Mesenchymal stem cell (in vitro differentiated cells and primary cell): ENCODE data around the gene ASPA.

ENCODE experiments used
- DNase-seq: peaks from one replicate; pipeline ENCODE4 v3.0.0-alpha.2; 2013
- H2AFZ ChIP-seq: one replicate; pipeline ENCODE4 v1.6.1; 2013; ENCODE audit warnings: low read depth, mild to moderate bottlenecking, control low read depth, inconsistent platforms, low read length, moderate library complexity
- H2AK5ac ChIP-seq: 2 replicates; pipeline ENCODE4 v1.6.1; 2013; ENCODE audit warnings: low read length, moderate library complexity, mild to moderate bottlenecking, inconsistent platforms; ENCODE audit not compliant: severe bottlenecking
- H2BK120ac ChIP-seq: one replicate; pipeline ENCODE4 v1.6.1; 2013; ENCODE audit warnings: low read depth, mild to moderate bottlenecking, inconsistent platforms, low read length, moderate library complexity
- H2BK12ac ChIP-seq, 2 experiments: one replicate each; pipeline ENCODE4 v1.6.1; 2013; ENCODE audit warnings: inconsistent platforms in 2 of 2, low read length in 2 of 2, mild to moderate bottlenecking in 2 of 2, moderate library complexity in 2 of 2, control low read depth in 1 of 2
- H2BK15ac ChIP-seq: one replicate; pipeline ENCODE4 v1.6.1; 2013; ENCODE audit warnings: mild to moderate bottlenecking, low read depth, inconsistent platforms; ENCODE audit not compliant: poor library complexity, severe bottlenecking
- H2BK5ac ChIP-seq: 2 replicates; pipeline ENCODE4 v1.6.1; 2013; ENCODE audit warnings: low read depth, mild to moderate bottlenecking, low read length, control low read depth, inconsistent platforms; ENCODE audit not compliant: poor library complexity, severe bottlenecking
- H3K14ac ChIP-seq, 2 experiments: one replicate each; pipeline ENCODE4 v1.6.1; 2013; ENCODE audit warnings: inconsistent platforms in 2 of 2, low read length in 2 of 2, control low read depth in 1 of 2, mild to moderate bottlenecking in 1 of 2, moderate library complexity in 1 of 2
- H3K18ac ChIP-seq, 2 experiments: one replicate each; pipeline ENCODE4 v1.6.1; 2013; ENCODE audit warnings: inconsistent platforms in 2 of 2, low read length in 2 of 2, control low read depth in 1 of 2, low read depth in 1 of 2, mild to moderate bottlenecking in 1 of 2
- H3K23ac ChIP-seq, 2 experiments: one replicate each; pipeline ENCODE4 v1.6.1; 2013; ENCODE audit warnings: inconsistent platforms in 2 of 2, low read length in 2 of 2, mild to moderate bottlenecking in 2 of 2, moderate library complexity in 2 of 2, control low read depth in 1 of 2
- H3K27ac ChIP-seq: 2 replicates; pipeline ENCODE4 v1.5.1; 2013; ENCODE audit warnings: mild to moderate bottlenecking, moderate library complexity, low read length, control low read depth, inconsistent platforms; ENCODE audit not compliant: poor library complexity, severe bottlenecking
- H3K27me3 ChIP-seq, 2 experiments: 2 replicates each; pipeline versions ENCODE4 v1.6.1 to v1.7.0; 2013; ENCODE audit warnings: low read length in 2 of 2, mild to moderate bottlenecking in 2 of 2, moderate library complexity in 2 of 2, control low read depth in 1 of 2, inconsistent platforms in 1 of 2; ENCODE audit not compliant: control insufficient read depth in 1 of 2, insufficient read depth in 1 of 2
- H3K36me3 ChIP-seq, 2 experiments: 2 replicates each; pipeline versions ENCODE4 v1.6.1 to v1.7.0; 2013; ENCODE audit warnings: low read length in 2 of 2, control low read depth in 1 of 2, inconsistent platforms in 1 of 2, low read depth in 1 of 2, mild to moderate bottlenecking in 1 of 2; ENCODE audit not compliant: insufficient read depth in 2 of 2, control insufficient read depth in 1 of 2
- H3K4ac ChIP-seq, 2 experiments: one replicate each; pipeline ENCODE4 v1.6.1; 2013; ENCODE audit warnings: inconsistent platforms in 2 of 2, low read length in 2 of 2, mild to moderate bottlenecking in 2 of 2, moderate library complexity in 2 of 2, control low read depth in 1 of 2, low read depth in 1 of 2
- H3K4me1 ChIP-seq: 2 replicates; pipeline ENCODE4 v1.6.1; 2013; ENCODE audit warnings: low read depth, low read length, control low read depth; ENCODE audit not compliant: control insufficient read depth, insufficient read depth
- H3K4me2 ChIP-seq: 2 replicates; pipeline ENCODE4 v1.6.1; 2013; ENCODE audit warnings: low read length, mild to moderate bottlenecking, inconsistent platforms; ENCODE audit not compliant: poor library complexity, severe bottlenecking
- H3K4me3 ChIP-seq, 2 experiments: 2 replicates each; pipeline versions ENCODE4 v1.5.1 to v1.7.0; 2013; ENCODE audit warnings: low read length in 2 of 2, mild to moderate bottlenecking in 2 of 2, control low read depth in 1 of 2, low read depth in 1 of 2; ENCODE audit not compliant: insufficient read depth in 1 of 2
- H3K79me1 ChIP-seq: replicated peaks from 2 replicates; pipeline ENCODE4 v1.6.1; 2013; ENCODE audit warnings: mild to moderate bottlenecking, control low read depth, low read length, inconsistent platforms; ENCODE audit not compliant: poor library complexity, severe bottlenecking
- H3K9ac ChIP-seq: 2 replicates; pipeline ENCODE4 v1.7.0; 2013; ENCODE audit warnings: mild to moderate bottlenecking, low read length, moderate library complexity
- H3K9me3 ChIP-seq: 2 replicates; pipeline ENCODE4 v1.7.0; 2013; ENCODE audit warnings: mild to moderate bottlenecking, low read length; ENCODE audit not compliant: control insufficient read depth
- H4K8ac ChIP-seq: one replicate; pipeline ENCODE4 v1.6.1; 2013; ENCODE audit warnings: inconsistent platforms, mild to moderate bottlenecking, low read length, moderate library complexity
- H4K91ac ChIP-seq: one replicate; pipeline ENCODE4 v1.6.1; 2013; ENCODE audit warnings: mild to moderate bottlenecking, low read length, inconsistent platforms
- WGBS: methylation state at CpG from one replicate; pipeline ENCODE4 v1.1.7; 2013; ENCODE audit warnings: mixed read lengths; 5-methylcytosine and 5-hydroxymethylcytosine counted together

The ASPA gene

GRCh38 chr17:3542410-3543088, 66.8 kb downstream of the ASPA start:
- Histone ChIP-seq H2BK120ac (no peak overlapping the region), H2AFZ (no peak overlapping the region), H3K27me3 (peaks cover 0 to 16% of the 10 kb centered on the region in 2 experiments), H2BK5ac (no peak overlapping the region), H3K4me1 (no peaks in the 10 kb centered on the region), H3K23ac (no peak overlapping the region), H3K4ac (no peak overlapping the region), H3K4me3 (no peak overlapping the region), H3K79me1 (no peaks in the 10 kb centered on the region), H3K18ac (no peak overlapping the region), H2AK5ac (no peak overlapping the region), H3K27ac (no peak overlapping the region), H3K9me3 (no peaks in the 10 kb centered on the region), H4K8ac (no peak overlapping the region), H3K36me3 (no peaks in the 10 kb centered on the region), H3K14ac (no peak overlapping the region), H2BK15ac (no peak overlapping the region), H3K9ac (no peak overlapping the region), H4K91ac (no peak overlapping the region), H2BK12ac (no peak overlapping the region), H3K4me2 (no peak overlapping the region)
- 82% methylated on average over 16 of the region's 16 CpGs for WGBS
- DNase-seq, result no peak

DNA sequence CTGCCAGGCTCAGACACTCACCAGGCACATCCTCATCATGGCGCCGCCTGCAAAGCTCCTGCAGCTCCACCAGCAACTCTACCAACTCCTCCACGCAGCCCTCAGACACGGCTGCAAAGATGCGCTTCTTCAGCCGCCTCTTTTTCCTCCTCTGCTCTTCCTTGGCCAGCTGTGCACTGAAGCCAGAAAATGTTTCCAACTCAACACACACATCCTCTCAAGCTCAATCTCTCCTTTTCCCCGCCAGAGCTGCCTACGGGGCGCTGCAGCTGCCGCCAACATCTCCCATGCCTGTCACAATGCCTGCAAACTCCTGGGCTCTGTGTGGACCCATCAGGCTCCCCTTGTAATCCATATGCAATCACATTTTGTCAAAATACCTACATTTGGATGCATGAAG, 67.7 kb downstream of the ASPA start:
- 95% methylated on average over 10 of the region's 10 CpGs for WGBS

GRCh38 chr17:3544365-3544764, 68.6 kb downstream of the ASPA start:
- no peak overlapping the region for H2AFZ ChIP-seq
- H2BK5ac ChIP-seq, result no peak overlapping the region
- no peaks in the 10 kb centered on the region for H3K4me1 ChIP-seq
- H3K4me2 ChIP-seq, result no peak overlapping the region
- no peak overlapping the region for H2BK12ac ChIP-seq
- no peak overlapping the region for H3K14ac ChIP-seq
- no peak overlapping the region for H3K23ac ChIP-seq
- no peaks in the 10 kb centered on the region for H3K9me3 ChIP-seq
- no peak overlapping the region for H2AK5ac ChIP-seq
- 88% methylated on average over 5 of the region's 5 CpGs for WGBS
- no peak overlapping the region for H4K91ac ChIP-seq
- H4K8ac ChIP-seq, result no peak overlapping the region
- no peak overlapping the region for H3K27ac ChIP-seq
- no peak overlapping the region for H3K4me3 ChIP-seq
- H2BK120ac ChIP-seq, result no peak overlapping the region
- no peak overlapping the region for H3K18ac ChIP-seq
- H2BK15ac ChIP-seq, result no peak overlapping the region
- H3K27me3 ChIP-seq, result peaks cover 0 to 16% of the 10 kb centered on the region in 2 experiments
- no peaks in the 10 kb centered on the region for H3K36me3 ChIP-seq
- no peak overlapping the region for H3K4ac ChIP-seq
- no peak overlapping the region for H3K9ac ChIP-seq
- DNase-seq, result no peak
- no peaks in the 10 kb centered on the region for H3K79me1 ChIP-seq

More for the DNA sequence above, 67.7 kb downstream of the ASPA start:
- no peak overlapping the region for H2AK5ac ChIP-seq
- no peaks in the 10 kb centered on the region for H3K79me1 ChIP-seq
- H2BK5ac ChIP-seq, result no peak overlapping the region
- H2BK120ac ChIP-seq, result no peak overlapping the region
- no peak overlapping the region for H2BK12ac ChIP-seq
- H3K4me3 ChIP-seq, result no peak overlapping the region
- no peaks in the 10 kb centered on the region for H3K9me3 ChIP-seq
- H3K9ac ChIP-seq, result no peak overlapping the region
- no peak overlapping the region for H3K27ac ChIP-seq
- H3K4me2 ChIP-seq, result no peak overlapping the region
- no peak overlapping the region for H3K18ac ChIP-seq
- no peak overlapping the region for H4K91ac ChIP-seq
- peaks cover 0 to 16% of the 10 kb centered on the region in 2 experiments for H3K27me3 ChIP-seq
- no peak overlapping the region for H4K8ac ChIP-seq
- DNase-seq, result no peak
- no peak overlapping the region for H2AFZ ChIP-seq
- H3K36me3 ChIP-seq, result no peaks in the 10 kb centered on the region
- no peak overlapping the region for H3K23ac ChIP-seq
- H3K14ac ChIP-seq, result no peak overlapping the region
- no peak overlapping the region for H2BK15ac ChIP-seq
- H3K4me1 ChIP-seq, result no peaks in the 10 kb centered on the region
- H3K4ac ChIP-seq, result no peak overlapping the region

- no peaks in the 10 kb centered on the region for H3K79me1 ChIP-seq
- 54% methylated on average over 9 of the region's 9 CpGs for WGBS
- no peak overlapping the region for H3K9ac ChIP-seq
- H2BK5ac ChIP-seq, result no peak overlapping the region
- H3K4me3 ChIP-seq, result no peak overlapping the region
- no peak overlapping the region for H4K91ac ChIP-seq
- H4K8ac ChIP-seq, result no peak overlapping the region
- peaks cover 0 to 15% of the 10 kb centered on the region in 2 experiments for H3K27me3 ChIP-seq
- no peaks in the 10 kb centered on the region for H3K4me1 ChIP-seq
- no peak overlapping the region for H2AFZ ChIP-seq
- H2AK5ac ChIP-seq, result no peak overlapping the region
- H2BK12ac ChIP-seq, result no peak overlapping the region
- DNase-seq, result no peak
- no peak overlapping the region for H3K27ac ChIP-seq
- H3K23ac ChIP-seq, result no peak overlapping the region
- no peak overlapping the region for H3K4ac ChIP-seq
- H3K9me3 ChIP-seq, result no peaks in the 10 kb centered on the region
- no peak overlapping the region for H2BK15ac ChIP-seq
- H3K36me3 ChIP-seq, result no peaks in the 10 kb centered on the region
- no peak overlapping the region for H3K18ac ChIP-seq
- H2BK120ac ChIP-seq, result no peak overlapping the region
- H3K4me2 ChIP-seq, result no peak overlapping the region
- H3K14ac ChIP-seq, result no peak overlapping the region
Measured at GRCh38 chr17:3545151-3545550, 69.4 kb downstream of the ASPA start.
